NT2/D1 (cell line): ENCODE data around the gene CDCA8.

Source experiments
- SUZ12 ChIP-seq: IDR thresholded peaks from 2 replicates; pipeline ENCODE4 v1.6.1; 2011; ENCODE audit not compliant: insufficient read length, insufficient read depth; ENCODE audit errors: extremely low read depth
- YY1 ChIP-seq: IDR thresholded peaks from 2 replicates; pipeline ENCODE4 v1.6.1; 2011; ENCODE audit not compliant: insufficient read length, insufficient read depth
- ZNF274 ChIP-seq: IDR thresholded peaks from 2 replicates; pipeline ENCODE4 v1.6.1; 2011; ENCODE audit warnings: mild to moderate bottlenecking, low read depth, low read length

DNA sequence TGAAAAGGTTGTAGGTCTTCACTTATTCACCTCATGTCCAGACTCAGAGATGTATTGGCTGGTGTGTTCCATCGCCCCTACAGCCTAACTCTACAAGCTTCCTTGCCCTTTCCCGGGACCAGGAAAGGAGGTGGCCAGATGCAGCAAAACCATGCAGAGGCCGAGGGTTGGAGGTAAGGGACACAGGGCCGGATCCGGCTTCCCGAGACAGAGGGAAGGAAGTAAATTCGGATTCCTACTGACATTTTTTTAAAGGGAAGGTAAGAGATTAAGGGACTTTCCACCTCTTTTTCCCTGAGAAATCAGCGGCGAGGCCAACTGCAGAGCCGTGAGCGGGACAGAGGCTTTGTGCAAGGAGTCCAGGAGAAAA lies 59.9 kb downstream of the CDCA8 start:
- TF ChIP-seq YY1 (no peak), SUZ12 (no peak), ZNF274 (no peak)
